H1 (cell line): ENCODE data around the gene ACOT6. TPM values are rescaled to one million over a fixed set of nuclear protein-coding genes. Genes with fewer than 3 reads are reported as not detected.

Experiments used
- CTCF ChIA-PET: fragments of 300-600 bp; sonication (Branson Sonifier 250); formaldehyde crosslinking; loops from one replicate; lab custom pipeline; 2021; ENCODE audit not compliant: partially characterized antibody; lab: Charles Lee
- POLR2A ChIA-PET: fragments of 300-600 bp; sonication (Branson Sonifier 250); formaldehyde crosslinking; loops from one replicate; lab custom pipeline; 2021; ENCODE audit warnings: inconsistent platforms; ENCODE audit not compliant: partially characterized antibody; lab: Charles Lee
- DNase-seq, 2 experiments: peaks; one replicate each; pipeline versions ENCODE4 v3.0.0 to v3.0.0-alpha.2; 2010 to 2022; ENCODE audit warnings: low spot score in 2 of 2, low read depth in 1 of 2, mixed read lengths in 1 of 2
- FAIRE-seq: peaks from 2 replicates; lab custom pipeline; 2011; peaks lifted over from hg19 to GRCh38; lab: Jason Lieb, UNC
- H2AFZ ChIP-seq: 2 replicates; pipeline ENCODE4 v1.8.1; 2012; ENCODE audit warnings: low read length, inconsistent platforms
- H2AK5ac ChIP-seq: 2 replicates; pipeline ENCODE4 v1.6.1; 2013; ENCODE audit warnings: low read depth, low read length
- H2BK120ac ChIP-seq: replicated peaks from 2 replicates; pipeline ENCODE3; 2013; ENCODE audit warnings: low read depth, low read length, inconsistent platforms
- H2BK12ac ChIP-seq: 2 replicates; pipeline ENCODE4 v1.6.1; 2013; ENCODE audit warnings: low read depth, low read length
- H2BK15ac ChIP-seq: 2 replicates; pipeline ENCODE4 v1.6.1; 2013; ENCODE audit warnings: low read length
- H2BK20ac ChIP-seq: 2 replicates; pipeline ENCODE4 v1.6.1; 2013; ENCODE audit warnings: low read length
- H2BK5ac ChIP-seq: 2 replicates; pipeline ENCODE4 v1.6.1; 2013; ENCODE audit warnings: low read depth, low read length
- H3K14ac ChIP-seq: 2 replicates; pipeline ENCODE4 v1.6.1; 2013; ENCODE audit warnings: inconsistent platforms; ENCODE audit not compliant: insufficient read length
- H3K18ac ChIP-seq: 2 replicates; pipeline ENCODE4 v1.6.1; 2013; ENCODE audit warnings: low read length; ENCODE audit errors: extremely low read depth
- H3K23ac ChIP-seq: 2 replicates; pipeline ENCODE4 v1.6.1; 2013; ENCODE audit warnings: inconsistent platforms; ENCODE audit not compliant: insufficient read length
- H3K23me2 ChIP-seq: 2 replicates; pipeline ENCODE4 v1.6.1; 2013; ENCODE audit warnings: low read depth, low read length
- H3K27ac ChIP-seq: 2 replicates; pipeline ENCODE4 v1.6.1; 2011; ENCODE audit warnings: low read depth, low read length, inconsistent platforms
- H3K27me3 ChIP-seq, 4 experiments: replicated peaks in 1 of 4; 1 replicate in 1 of 4; 2 replicates in 3 of 4; pipeline versions ENCODE4 v1.6.1 to v1.8.1; 2011 to 2013; ENCODE audit warnings: low read length in 3 of 4, mild to moderate bottlenecking in 3 of 4, inconsistent platforms in 2 of 4, mixed read lengths in 2 of 4, moderate library complexity in 1 of 4; ENCODE audit not compliant: control insufficient read depth in 3 of 4, insufficient read depth in 3 of 4; ENCODE audit errors: extremely low read depth in 1 of 4
- H3K36me3 ChIP-seq, 4 experiments: 2 replicates each; pipeline versions ENCODE4 v1.6.1 to v1.8.1; 2011 to 2013; ENCODE audit warnings: mild to moderate bottlenecking in 4 of 4, low read length in 3 of 4, moderate library complexity in 2 of 4, control low read depth in 1 of 4, inconsistent platforms in 1 of 4; ENCODE audit not compliant: insufficient read depth in 4 of 4, control insufficient read depth in 2 of 4
- H3K4ac ChIP-seq: replicated peaks from 2 replicates; pipeline ENCODE3; 2013; ENCODE audit warnings: low read length, low read depth, mixed read lengths, inconsistent platforms; ENCODE audit not compliant: insufficient read length
- H3K4me1 ChIP-seq, 4 experiments: replicated peaks in 1 of 4; 1 replicate in 1 of 4; 2 replicates in 3 of 4; pipeline versions ENCODE4 v1.6.1 to v1.8.1; 2011 to 2013; ENCODE audit warnings: low read length in 3 of 4, inconsistent platforms in 2 of 4, mixed read lengths in 1 of 4; ENCODE audit not compliant: insufficient read depth in 4 of 4, control insufficient read depth in 3 of 4
- H3K4me2 ChIP-seq, 2 experiments: 2 replicates each; pipeline versions ENCODE4 v1.6.1 to v1.8.1; 2011 to 2013; ENCODE audit warnings: low read depth in 2 of 2, low read length in 2 of 2, control low read depth in 1 of 2, inconsistent platforms in 1 of 2, mild to moderate bottlenecking in 1 of 2; ENCODE audit not compliant: insufficient read depth in 1 of 2
- H3K4me3 ChIP-seq, 4 experiments: fragments of 200-600, 300-600 bp in 1 of 4; sonication (generic), shearing (Covaris generic), sonication (Bioruptor Twin) in 1 of 4; 2 replicates each; pipeline versions ENCODE4 v1.5.1 to v1.8.1; 2011 to 2016; ENCODE audit warnings: low read length in 4 of 4, low read depth in 3 of 4, control low read depth in 2 of 4, inconsistent platforms in 2 of 4, mild to moderate bottlenecking in 2 of 4, mixed read lengths in 1 of 4, moderate library complexity in 1 of 4; ENCODE audit not compliant: insufficient read depth in 2 of 4; ENCODE audit errors: extremely low read depth in 1 of 4
- H3K56ac ChIP-seq: replicated peaks from 2 replicates; pipeline ENCODE3; 2013; ENCODE audit warnings: low read depth, mild to moderate bottlenecking, mixed read lengths, low read length, inconsistent platforms; ENCODE audit not compliant: insufficient read length
- H3K79me1 ChIP-seq: 2 replicates; pipeline ENCODE4 v1.6.1; 2013; ENCODE audit warnings: low read depth, low read length, control low read depth
- H3K79me2 ChIP-seq, 2 experiments: 2 replicates each; pipeline versions ENCODE4 v1.6.1 to v1.8.1; 2012 to 2013; ENCODE audit warnings: low read length in 2 of 2, mild to moderate bottlenecking in 2 of 2, inconsistent platforms in 1 of 2; ENCODE audit not compliant: insufficient read depth in 2 of 2, control insufficient read depth in 1 of 2
- H3K9ac ChIP-seq, 4 experiments: replicated peaks in 1 of 4; 1 replicate in 1 of 4; 2 replicates in 3 of 4; pipeline versions ENCODE4 v1.6.1 to v1.8.1; 2011 to 2013; ENCODE audit warnings: low read depth in 3 of 4, low read length in 3 of 4, control low read depth in 2 of 4, mild to moderate bottlenecking in 2 of 4, moderate library complexity in 2 of 4, inconsistent platforms in 1 of 4; ENCODE audit errors: extremely low read depth in 1 of 4
- H3K9me3 ChIP-seq, 2 experiments: 2 replicates each; pipeline versions ENCODE4 v1.6.1 to v1.8.1; 2012 to 2013; ENCODE audit warnings: mild to moderate bottlenecking in 2 of 2, moderate library complexity in 2 of 2, control low read depth in 1 of 2, inconsistent platforms in 1 of 2, low read depth in 1 of 2, low read length in 1 of 2, mixed read lengths in 1 of 2; ENCODE audit not compliant: insufficient read depth in 2 of 2
- H4K20me1 ChIP-seq, 2 experiments: replicated peaks in 1 of 2; 2 replicates each; pipeline versions ENCODE3 to v1.8.1; 2011 to 2013; ENCODE audit warnings: inconsistent platforms in 2 of 2, low read length in 2 of 2, mild to moderate bottlenecking in 1 of 2; ENCODE audit not compliant: insufficient read depth in 2 of 2, control insufficient read depth in 1 of 2
- H4K5ac ChIP-seq: 2 replicates; pipeline ENCODE4 v1.6.1; 2013; ENCODE audit warnings: low read length, low read depth, mixed read lengths, inconsistent platforms; ENCODE audit not compliant: insufficient read length
- H4K8ac ChIP-seq: 2 replicates; pipeline ENCODE4 v1.8.0; 2013; ENCODE audit warnings: mild to moderate bottlenecking, moderate library complexity, low read length, inconsistent platforms; ENCODE audit not compliant: insufficient read depth; ENCODE audit errors: extremely low read depth
- H4K91ac ChIP-seq: replicated peaks from 2 replicates; pipeline ENCODE3; 2013; ENCODE audit warnings: low read length, mixed read lengths, inconsistent platforms; ENCODE audit not compliant: insufficient read length
- CEBPB ChIP-seq: IDR thresholded peaks from 2 replicates; pipeline ENCODE4 v1.6.1; 2012; ENCODE audit warnings: low read depth, low read length
- CREB1 ChIP-seq: IDR thresholded peaks from 2 replicates; pipeline ENCODE4 v1.6.1; 2012; ENCODE audit warnings: inconsistent platforms
- FOSL1 ChIP-seq: IDR thresholded peaks from 2 replicates; pipeline ENCODE4 v1.6.1; 2011; ENCODE audit warnings: mild to moderate bottlenecking, low read depth, low read length, moderate library complexity; ENCODE audit not compliant: insufficient read depth
- GTF2F1 ChIP-seq: IDR thresholded peaks from 2 replicates; pipeline ENCODE4 v1.6.1; 2012; ENCODE audit warnings: low read depth, low read length, improper control_type of control experiment, borderline replicate concordance
- KDM4A ChIP-seq: IDR thresholded peaks from one replicate; pipeline ENCODE4 v1.7.1; 2012; ENCODE audit warnings: low read depth, mild to moderate bottlenecking, moderate library complexity, low read length, inconsistent platforms; ENCODE audit not compliant: severe bottlenecking
- PHF8 ChIP-seq: fragments of 200-600 bp; sonication (generic); conservative IDR thresholded peaks from 2 replicates; pipeline ENCODE4 v1.7.1; 2012; ENCODE audit warnings: low read depth, mild to moderate bottlenecking, inconsistent platforms, low read length, moderate library complexity
- POU5F1 ChIP-seq: IDR thresholded peaks from 2 replicates; pipeline ENCODE4 v1.6.1; 2011; ENCODE audit warnings: low read depth, mild to moderate bottlenecking, low read length, moderate library complexity
- SIN3A ChIP-seq, 2 experiments: IDR thresholded peaks in 1 of 2; conservative IDR thresholded peaks in 1 of 2; 2 replicates each; pipeline ENCODE4 v1.6.1; 2011 to 2012; ENCODE audit warnings: low read length in 2 of 2, improper control_type of control experiment in 1 of 2, low read depth in 1 of 2, mild to moderate bottlenecking in 1 of 2
- SIRT6 ChIP-seq: IDR thresholded peaks from one replicate; pipeline ENCODE4 v1.7.1; 2012; ENCODE audit warnings: low read length, inconsistent platforms
- SIX5 ChIP-seq: IDR thresholded peaks from 2 replicates; pipeline ENCODE4 v1.6.1; 2011; ENCODE audit warnings: mild to moderate bottlenecking, low read depth, low read length
- SUZ12 ChIP-seq: fragments of 200-600 bp; sonication (generic); IDR thresholded peaks from 2 replicates; pipeline ENCODE4 v1.6.1; 2012; ENCODE audit warnings: mild to moderate bottlenecking, inconsistent platforms, low read length, moderate library complexity, mixed read lengths
- TBP ChIP-seq: IDR thresholded peaks from 2 replicates; pipeline ENCODE4 v1.6.1; 2011; ENCODE audit warnings: low read depth, low read length, improper control_type of control experiment
- TCF12 ChIP-seq: IDR thresholded peaks from 2 replicates; pipeline ENCODE4 v1.6.1; 2011; ENCODE audit warnings: low read depth, mild to moderate bottlenecking, low read length
- WGBS, 2 experiments: shearing (Covaris generic) in 1 of 2; methylation state at CpG; one replicate each; pipeline versions ENCODE4 v1.1.6 to v1.1.7; 2013 to 2015; ENCODE audit warnings: low lambda C conversion rate in 2 of 2, mixed read lengths in 2 of 2, inconsistent platforms in 1 of 2, low coverage in 1 of 2, missing lambda C conversion rate in 1 of 2; ENCODE audit not compliant: insufficient replicate concordance in 2 of 2, insufficient coverage in 1 of 2, insufficient read length in 1 of 2; ENCODE audit errors: extremely low coverage in 1 of 2, missing lambda C conversion rate in 1 of 2; 5-methylcytosine and 5-hydroxymethylcytosine counted together
- polyA plus RNA-seq, 7 experiments: library from polyadenylated mRNA; depleted of rRNA in 3 of 7; stranded (reverse) in 5 of 7; unstranded in 2 of 7; fragments of >200 nt in 5 of 7; fragments of 200-250 nt in 2 of 7; gene quantifications; 1 replicate in 5 of 7; 2 replicates in 1 of 7; 4 replicates in 1 of 7; pipeline versions ENCODE4 v1.2.1 to v1.2.3, GENCODE V29; 2011 to 2013; ENCODE audit warnings: missing spikeins in 2 of 7, mixed read lengths in 2 of 7
- total RNA-seq: library from RNA; stranded (reverse); fragmentation: NEBNext Ultra II Directional; extraction: Animal tissue kit (Norgen Biotek cat#: 25700); gene quantifications from 2 replicates; pipeline ENCODE4 v1.2.1, GENCODE V29; 2021
- TF ChIP-seq, protein P1 (sequence below): IDR thresholded peaks from 2 replicates; pipeline ENCODE4 v1.6.1; 2012; ENCODE audit warnings: inconsistent platforms

ACOT6 gene
- total and polyA plus RNA-seq, 2 of the 8 experiments (the other 6 are each of a cell fraction or from before 2014, with no cell fraction given), result not detected

DNA sequence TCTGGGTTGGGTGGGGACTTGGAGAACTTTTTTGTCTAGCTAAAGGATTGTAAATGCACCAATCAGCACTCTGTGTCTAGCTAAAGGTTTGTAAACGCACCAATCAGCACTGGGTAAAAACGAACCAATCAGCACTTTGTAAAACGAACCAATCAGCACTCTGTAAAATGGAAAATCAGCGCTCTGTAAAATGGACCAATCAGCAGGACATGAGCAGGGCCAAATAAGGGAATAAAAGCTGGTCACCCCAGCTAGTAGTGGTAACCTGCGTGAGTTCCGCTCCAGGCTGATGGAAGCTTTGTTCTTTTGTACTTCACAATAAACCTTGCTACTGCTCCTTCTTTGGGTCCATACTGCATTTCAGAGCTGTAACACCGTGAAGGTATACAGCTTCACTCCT lies 45.0 kb upstream of the ACOT6 start:
- peaks cover 7% of the 10 kb centered on the region; the same call in 1 of the 2 replicates for H3K23me2 ChIP-seq
- no peak for FAIRE-seq
- H3K56ac ChIP-seq, result no peak overlapping the region
- CTCF ChIA-PET, result interaction anchor here (0.5 to 5.8 kb wide), 6 partner anchors 13 to 95 kb away, joined by 3 to 22 read pairs (median 5); no protein-coding TSS in a partner anchor
- H3K14ac ChIP-seq, result no peak overlapping the region
- no peak overlapping the region for H2BK12ac ChIP-seq
- H3K4ac ChIP-seq, result no peak overlapping the region
- no peak overlapping the region for H2BK120ac ChIP-seq
- H3K79me2 ChIP-seq, result no peaks in the 10 kb centered on the region
- no peak overlapping the region for H3K23ac ChIP-seq
- H2BK20ac ChIP-seq, result no peak overlapping the region
- H2BK15ac ChIP-seq, result no peak overlapping the region
- H4K20me1 ChIP-seq, result no peaks in the 10 kb centered on the region
- H3K4me1 ChIP-seq, result peaks cover 0 to 5% (median 2%) of the 10 kb centered on the region in 4 experiments; a peak in 2 of 7 replicates
- H4K91ac ChIP-seq, result no peak overlapping the region
- H4K8ac ChIP-seq, result no peak overlapping the region
- H3K18ac ChIP-seq, result no peak overlapping the region
- H3K36me3 ChIP-seq, result no peaks in the 10 kb centered on the region; a peak in 1 of 8 replicates
- no peak overlapping the region for H2AK5ac ChIP-seq
- H2AFZ ChIP-seq, result no peak overlapping the region
- POLR2A ChIA-PET, result interaction anchor here (0.8 to 1.4 kb wide), 3 partner anchors 24 to 65 kb away, joined by 3 to 4 read pairs (median 3); partner anchors contain the start of gene ACOT4
- no peak overlapping the region for H4K5ac ChIP-seq
- no peak overlapping the region for H3K4me3 ChIP-seq
- WGBS, 2 experiments, result 97% methylated on average over 7 of the region's 7 CpGs; no CpG with 5 or more reads in 1 of the 2 experiments
- no peak overlapping the region for H2BK5ac ChIP-seq
- no peak overlapping the region; a peak in 1 of 4 replicates for H3K4me2 ChIP-seq
- no peak for DNase-seq
- no peaks in the 10 kb centered on the region; a peak in 1 of 7 replicates for H3K27me3 ChIP-seq
- no peaks in the 10 kb centered on the region for H3K79me1 ChIP-seq
- H3K9me3 ChIP-seq, result no peaks in the 10 kb centered on the region
- H3K27ac ChIP-seq, result no peak overlapping the region
- no peak overlapping the region for H3K9ac ChIP-seq
- TF ChIP-seq CREB1 (no peak), SUZ12 (no peak), SIX5 (no peak), CEBPB (no peak), POU5F1 (no peak), TCF12 (no peak), GTF2F1 (no peak), FOSL1 (no peak), SIRT6 (no peak), SIN3A (conservative IDR thresholded peaks at IDR 0.05 in 1 of 2, IDR thresholded peaks at IDR 0.05 in 1 of 2; ENCODE audit: low read depth in 1 of 2, low read length in 2 of 2) (no peak), PHF8 (no peak), KDM4A (no peak), TBP (no peak)
- TF ChIP-seq, protein P1, sequence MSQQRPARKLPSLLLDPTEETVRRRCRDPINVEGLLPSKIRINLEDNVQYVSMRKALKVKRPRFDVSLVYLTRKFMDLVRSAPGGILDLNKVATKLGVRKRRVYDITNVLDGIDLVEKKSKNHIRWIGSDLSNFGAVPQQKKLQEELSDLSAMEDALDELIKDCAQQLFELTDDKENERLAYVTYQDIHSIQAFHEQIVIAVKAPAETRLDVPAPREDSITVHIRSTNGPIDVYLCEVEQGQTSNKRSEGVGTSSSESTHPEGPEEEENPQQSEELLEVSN, result no peak
